GM18867 (cell line): ENCODE results near the gene VPS4A.

Source experiments
- ATAC-seq: cut with Tn5 transposase; IDR thresholded peaks from one replicate; pipeline ENCODE4 v1.9.1; 2021; ENCODE audit warnings: mild to moderate bottlenecking, moderate library complexity; ENCODE audit not compliant: unreplicated experiment

The VPS4A gene

GRCh38 chr16:69363281-69363717 lies 52.1 kb downstream of the VPS4A start:
- no peak for ATAC-seq

DNA sequence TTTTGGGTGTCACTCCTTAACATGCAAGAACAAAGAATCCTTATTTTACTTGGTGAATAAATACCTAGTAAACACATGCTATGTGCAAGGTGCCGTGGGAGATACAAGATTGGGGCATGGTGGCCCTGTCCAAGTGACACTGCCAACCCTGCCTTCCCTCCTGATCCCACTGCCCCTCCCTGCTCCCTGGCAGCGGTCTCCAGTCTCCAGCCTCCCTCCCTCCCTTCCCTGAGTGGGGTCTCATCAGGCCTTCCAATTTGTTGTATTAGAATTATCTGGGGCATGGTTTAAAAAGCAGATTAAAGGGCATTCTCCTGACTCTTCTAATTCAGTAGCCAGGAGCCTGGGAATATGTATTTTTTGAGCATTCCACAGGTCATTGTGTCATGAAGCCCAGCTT lies 52.9 kb downstream of the VPS4A start:
- ATAC-seq = no peak

GRCh38 chr16:69365901-69366300 lies 54.8 kb downstream of the VPS4A start:
- ATAC-seq = no peak

- ATAC-seq = no peak
These were observed 55.3 kb downstream of the VPS4A start for GRCh38 chr16:69366431-69366830.

DNA sequence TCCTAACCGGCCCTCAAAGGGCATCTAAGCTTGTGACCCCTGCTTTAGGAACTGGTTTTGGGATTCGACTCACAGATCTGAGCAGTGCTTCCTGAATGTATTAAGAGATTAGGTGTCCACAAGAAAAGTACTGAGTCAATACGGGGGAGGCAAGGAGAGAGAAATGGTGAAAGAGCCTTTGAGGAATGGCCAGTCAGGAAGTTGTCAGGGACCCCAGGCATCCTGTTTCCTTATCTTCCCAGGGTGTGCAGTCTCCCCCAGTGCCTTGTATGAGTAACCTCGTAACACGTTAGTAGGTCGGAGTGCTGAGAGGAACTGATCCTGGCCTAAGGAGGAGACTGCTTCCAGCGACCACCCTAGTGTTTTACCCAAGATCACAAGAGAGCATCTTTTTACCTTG lies 56.8 kb downstream of the VPS4A start:
- ATAC-seq = no peak

GRCh38 chr16:69368866-69369265 lies 57.7 kb downstream of the VPS4A start:
- ATAC-seq = no peak

GRCh38 chr16:69371564-69371963 lies 60.4 kb downstream of the VPS4A start:
- ATAC-seq = no peak

DNA sequence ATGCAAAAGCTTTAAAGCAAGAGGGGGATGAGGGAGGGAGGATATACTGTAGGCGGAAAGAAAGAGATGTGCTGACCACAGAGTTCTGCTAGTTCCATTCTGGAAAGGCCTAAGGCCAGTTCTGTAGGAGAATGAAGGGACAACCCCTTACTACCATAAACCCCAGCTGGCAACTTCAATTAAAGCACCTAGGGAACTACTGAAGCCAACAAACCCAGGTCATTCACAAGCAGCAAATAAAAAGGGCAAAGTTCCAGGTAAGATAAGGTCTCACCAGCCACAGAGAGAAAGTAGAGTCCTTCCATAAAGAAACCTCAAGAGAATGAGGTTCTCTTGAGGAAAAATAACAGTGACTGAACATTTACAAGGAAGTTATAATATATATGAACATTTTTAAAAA lies 61.9 kb downstream of the VPS4A start:
- no peak for ATAC-seq
